H54 (cell line): Measurements from ENCODE around the gene EFNA5.

ENCODE experiments used
- DNase-seq: peaks from one replicate; pipeline ENCODE4 v3.0.0; 2011; ENCODE audit warnings: low spot score, mixed read lengths; ENCODE audit not compliant: insufficient read length
- FAIRE-seq: peaks from 3 replicates; lab custom pipeline; 2011; peaks lifted over from hg19 to GRCh38; lab: Jason Lieb, UNC
- POLR2A ChIP-seq: IDR thresholded peaks from 2 replicates; pipeline ENCODE4 v1.6.1; 2011; ENCODE audit warnings: low read depth, mild to moderate bottlenecking, low read length

EFNA5 gene

DNA sequence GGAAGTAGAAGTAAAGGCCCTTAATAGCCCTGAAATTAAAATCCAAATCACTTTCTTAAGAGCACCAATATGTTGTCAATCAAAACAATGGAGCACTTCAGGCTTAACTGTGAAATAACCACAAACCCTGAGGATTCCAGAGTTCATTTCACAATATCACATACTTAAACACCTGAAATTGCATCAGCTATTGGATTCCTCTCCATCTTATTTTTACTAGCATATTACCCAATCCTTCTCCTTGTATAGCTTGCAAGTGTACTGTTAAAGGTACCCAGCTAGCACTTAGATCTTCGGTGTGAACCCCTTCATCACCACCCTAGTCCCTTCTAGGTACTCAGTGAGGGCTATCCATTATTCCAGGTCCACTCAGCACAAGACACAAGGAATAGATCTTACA, 287.3 kb downstream of the EFNA5 start:
- FAIRE-seq: no peak
- DNase-seq: no peak
- no peak for TF ChIP-seq POLR2A

DNA sequence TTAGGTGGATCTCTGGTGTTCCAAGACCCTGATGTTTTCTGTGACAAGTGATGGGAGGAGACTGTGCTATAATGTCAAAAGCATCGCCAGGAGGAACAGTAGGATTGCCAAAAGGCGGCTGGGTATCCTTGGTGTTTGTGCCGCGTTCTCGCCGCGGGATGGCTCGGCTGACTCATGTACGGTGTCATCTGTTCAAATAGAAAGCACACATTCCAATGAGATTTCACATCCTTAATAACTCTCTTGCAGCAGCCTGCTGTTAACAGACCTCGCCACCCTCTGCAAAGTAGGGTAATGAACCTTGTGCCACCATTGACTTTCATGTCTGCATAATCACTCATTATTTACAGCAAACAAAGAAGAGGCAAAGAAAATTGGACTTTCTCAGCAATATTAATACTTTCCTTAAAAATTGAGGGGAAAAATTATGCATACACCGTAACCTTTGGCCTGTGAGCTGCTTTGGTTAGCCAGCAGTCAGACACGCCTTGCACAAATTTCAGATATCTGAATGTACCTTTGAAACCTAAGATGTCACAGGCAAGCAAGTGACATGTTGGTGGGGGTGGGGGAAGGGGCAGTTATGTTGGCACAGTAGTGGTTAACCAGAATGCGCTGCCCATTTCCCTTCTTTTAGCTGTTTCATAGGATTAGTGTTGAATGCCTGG, 289.4 kb downstream of the EFNA5 start:
- DNase-seq: peak; percentile 57
- FAIRE-seq: peak; percentile 96
- TF ChIP-seq POLR2A: no peak

DNA sequence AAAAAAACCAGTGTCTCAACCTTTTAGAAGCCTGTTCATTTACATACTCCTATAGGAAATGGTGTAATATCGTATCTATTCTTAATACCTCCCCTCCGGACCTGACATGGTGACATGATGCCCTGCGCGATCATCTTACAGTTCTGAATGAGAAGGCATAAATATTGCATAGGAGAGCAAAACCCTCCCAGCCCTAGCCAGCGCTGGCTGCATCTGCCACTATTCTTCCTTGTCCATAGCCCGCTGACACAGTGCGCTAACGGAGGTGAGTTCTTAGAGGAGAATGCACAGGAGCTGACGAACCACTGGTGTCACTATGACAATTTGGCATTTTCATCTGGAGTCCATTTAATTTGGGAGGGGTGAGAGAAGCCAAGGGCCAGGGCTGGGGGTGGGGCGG, 290.1 kb downstream of the EFNA5 start:
- FAIRE-seq: no peak
- TF ChIP-seq POLR2A: no peak
- DNase-seq: no peak

DNA sequence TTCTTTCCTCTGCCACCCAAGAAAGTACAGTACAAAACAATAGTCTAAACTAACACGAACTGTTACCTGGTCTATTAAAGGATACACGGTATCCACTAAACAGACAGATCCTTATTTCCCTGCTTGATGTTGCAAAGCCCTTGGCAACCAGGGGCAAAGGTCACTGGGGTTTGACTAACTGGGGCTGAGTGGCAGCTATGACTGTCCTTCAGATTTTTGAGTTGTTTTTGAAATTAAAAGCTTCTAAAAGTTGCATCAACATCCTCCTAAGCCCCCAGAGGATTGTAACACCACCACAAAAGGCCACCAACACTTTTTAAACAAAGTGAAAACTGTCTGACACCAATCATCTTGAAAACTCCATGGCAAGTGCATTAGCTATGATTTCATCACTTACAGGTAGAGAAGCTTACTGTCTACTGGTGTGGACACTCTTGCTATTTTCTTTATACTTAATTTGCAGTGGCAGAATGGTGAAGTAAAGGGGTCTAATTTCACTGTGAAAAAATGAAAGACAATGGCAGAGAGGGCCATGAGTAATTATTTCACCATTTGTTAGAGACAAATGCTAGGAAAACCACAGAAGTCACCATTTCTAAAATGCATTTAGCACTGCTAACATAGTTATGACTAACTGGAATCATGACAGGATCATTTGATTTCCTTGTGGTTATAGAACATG, 292.4 kb downstream of the EFNA5 start:
- DNase-seq (no peak), FAIRE-seq (no peak)
- no peak for TF ChIP-seq POLR2A

DNA sequence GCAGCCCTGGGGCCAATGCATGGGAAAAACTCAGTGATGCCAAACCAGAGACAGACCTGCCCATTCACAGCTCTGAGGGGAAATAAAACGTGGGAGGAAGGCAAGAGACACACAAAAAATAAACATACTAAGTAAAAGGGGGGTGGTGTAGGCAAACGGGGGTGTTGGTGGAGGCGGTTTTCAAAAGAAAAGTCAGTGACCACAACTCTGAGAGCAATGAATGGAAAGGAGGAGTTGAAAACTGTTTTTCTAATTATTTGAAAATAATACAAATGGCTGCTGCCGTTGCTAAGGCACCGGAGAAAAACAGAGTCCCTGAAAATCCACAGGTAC, 293.5 kb downstream of the EFNA5 start:
- no peak for TF ChIP-seq POLR2A
- FAIRE-seq (no peak), DNase-seq (no peak)

DNA sequence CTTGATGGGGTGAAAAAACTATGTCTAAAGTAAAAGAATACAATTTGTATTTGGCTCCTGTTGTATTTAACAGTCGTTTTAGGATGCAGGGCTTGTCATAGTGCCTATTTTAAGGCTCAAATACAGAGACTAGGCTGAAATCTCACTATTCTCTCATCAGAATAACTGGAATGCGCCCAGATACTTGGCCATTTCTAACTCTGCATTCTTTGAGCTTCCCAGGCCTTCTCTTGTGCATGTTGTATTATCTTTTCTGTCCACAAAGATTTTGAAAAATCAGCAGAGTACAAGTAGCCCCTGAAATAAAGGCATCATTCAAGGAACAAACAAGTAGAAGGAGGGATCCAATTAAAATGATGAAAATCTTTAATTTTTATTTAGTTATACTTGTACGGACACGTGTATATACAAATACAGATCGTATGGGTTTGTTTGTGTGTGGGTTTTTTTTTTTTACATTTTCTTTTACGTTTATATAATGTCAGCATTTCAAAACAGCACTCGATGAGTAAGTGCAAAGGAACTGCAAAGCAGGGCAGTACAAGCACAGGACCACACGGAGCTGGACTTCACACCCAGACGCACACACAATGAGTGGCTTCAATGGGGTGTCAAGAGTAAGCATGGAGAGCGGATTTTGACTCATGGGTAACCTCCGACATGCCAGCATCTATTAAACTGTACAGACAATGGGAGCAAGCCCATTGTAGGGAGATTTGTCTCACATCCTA, 294.0 kb downstream of the EFNA5 start:
- no peak for FAIRE-seq

DNA sequence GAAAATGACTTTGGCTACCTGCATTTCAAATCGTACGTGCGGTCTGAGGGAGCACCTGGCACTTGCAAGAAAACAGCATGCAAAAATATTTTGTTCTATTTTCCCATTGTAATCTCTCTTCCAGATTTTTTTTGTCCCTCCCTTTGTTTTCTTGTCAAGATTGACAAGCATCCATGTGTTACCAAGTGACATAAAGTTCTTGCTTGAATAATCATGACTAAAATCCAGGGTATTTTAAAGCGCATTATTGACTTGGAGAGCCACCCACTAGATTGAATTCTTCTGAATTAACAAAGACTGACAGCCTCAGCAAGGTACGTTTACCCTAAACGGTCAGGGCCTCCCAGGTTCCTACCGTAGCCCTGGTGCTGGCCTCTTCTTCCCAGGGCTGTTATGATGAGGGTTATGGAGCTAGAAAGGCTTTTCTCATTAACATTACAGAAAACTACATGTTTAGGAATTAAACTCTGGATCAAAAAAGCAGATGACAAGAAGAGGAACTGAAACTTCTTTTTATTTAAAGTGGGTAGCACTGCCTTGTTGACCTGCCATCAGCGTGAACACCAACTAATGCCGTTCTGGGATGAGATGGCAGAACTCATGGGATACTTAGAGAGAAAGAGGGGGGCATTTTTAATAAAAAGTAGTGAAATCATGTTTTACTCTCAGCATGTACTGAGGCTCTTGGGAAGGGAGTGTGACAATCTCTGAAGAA, 297.0 kb downstream of the EFNA5 start:
- no peak for FAIRE-seq

More for the DNA sequence above, 294.0 kb downstream of the EFNA5 start:
- DNase-seq: no peak
- no peak for TF ChIP-seq POLR2A

DNA sequence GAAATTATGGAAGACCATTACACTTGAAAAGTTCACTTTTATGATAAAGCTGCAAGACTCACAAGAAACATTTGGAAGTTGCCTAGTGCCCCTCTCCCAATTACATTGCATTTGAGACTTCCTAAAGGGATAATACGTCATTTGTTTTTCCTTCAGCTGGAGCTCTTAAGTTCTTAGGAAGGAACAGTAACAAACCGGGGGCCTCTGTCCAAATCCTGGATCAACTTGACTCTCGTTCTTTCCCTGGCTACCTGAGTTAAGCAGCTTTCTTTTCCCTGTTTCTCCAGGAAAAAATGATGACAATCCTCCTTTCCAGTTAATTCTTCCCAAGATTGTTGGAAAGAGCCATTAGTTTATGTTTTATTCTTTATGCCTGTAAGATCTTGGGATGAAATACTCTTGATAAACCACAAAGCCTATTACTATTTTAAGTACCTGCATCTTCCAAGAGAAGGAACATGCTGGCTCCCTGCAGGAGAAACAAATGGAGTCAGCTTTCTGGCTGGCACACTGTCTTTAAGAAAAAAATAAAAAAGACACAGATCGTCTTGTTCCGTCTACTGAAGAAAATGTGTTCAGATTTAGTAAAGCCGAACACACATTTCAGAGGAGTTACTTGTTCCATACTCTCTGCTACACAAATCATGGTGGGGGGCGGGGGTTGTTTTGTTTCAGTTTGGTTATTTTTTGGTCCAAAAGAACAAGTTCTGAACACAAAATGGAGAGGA, 297.9 kb downstream of the EFNA5 start:
- TF ChIP-seq POLR2A: no peak
- no peak for DNase-seq
- FAIRE-seq: no peak

More for the DNA sequence above, 297.0 kb downstream of the EFNA5 start:
- no peak for TF ChIP-seq POLR2A
- no peak for DNase-seq

DNA sequence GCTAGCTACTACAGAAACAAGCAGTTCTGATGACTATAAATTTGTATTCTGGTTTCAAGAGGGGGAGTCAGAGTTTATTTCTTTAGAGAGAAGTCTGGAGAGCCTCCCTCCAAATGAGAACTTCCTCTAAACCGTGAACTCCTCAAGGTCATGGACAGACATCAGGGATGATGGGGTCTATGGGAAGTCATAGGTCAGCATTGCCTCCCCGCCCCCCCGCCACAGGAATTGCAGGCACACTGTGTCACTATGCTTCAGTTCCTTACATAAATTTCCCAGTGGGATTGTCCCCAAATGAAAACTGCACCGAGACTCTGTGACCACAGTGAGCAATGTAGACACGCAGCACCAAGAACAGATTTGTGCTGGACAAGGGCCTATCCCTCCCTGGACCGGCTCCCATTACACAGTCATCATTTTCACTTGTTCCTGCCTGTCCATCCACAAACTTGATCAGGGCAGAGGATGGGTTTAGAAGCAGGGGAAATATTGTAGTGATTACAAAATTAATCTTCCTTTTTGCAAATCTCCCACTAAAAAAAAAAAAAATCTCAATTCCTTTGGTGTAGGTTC, 300.3 kb downstream of the EFNA5 start:
- FAIRE-seq (no peak), DNase-seq (no peak)
- TF ChIP-seq POLR2A: no peak

DNA sequence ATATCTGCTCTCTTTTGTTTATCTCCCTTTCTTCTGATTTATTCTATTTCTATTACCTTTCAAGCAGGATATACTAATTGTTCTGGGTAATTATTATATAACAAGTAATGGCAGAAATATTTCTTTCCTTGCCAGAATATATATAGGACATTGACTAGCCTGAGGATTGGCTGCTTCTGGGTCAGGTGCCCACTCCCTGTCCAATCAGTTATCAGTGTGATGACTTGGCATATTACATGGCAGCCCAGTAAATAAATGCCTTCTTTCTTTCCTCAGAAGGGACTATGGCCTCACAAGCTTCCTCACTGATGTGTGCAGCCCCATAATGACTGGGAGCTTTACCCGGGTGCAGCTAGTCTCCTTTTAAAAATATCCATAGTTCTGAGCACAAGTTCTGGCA, 301.1 kb downstream of the EFNA5 start:
- DNase-seq: no peak
- TF ChIP-seq POLR2A: no peak
- FAIRE-seq: no peak

DNA sequence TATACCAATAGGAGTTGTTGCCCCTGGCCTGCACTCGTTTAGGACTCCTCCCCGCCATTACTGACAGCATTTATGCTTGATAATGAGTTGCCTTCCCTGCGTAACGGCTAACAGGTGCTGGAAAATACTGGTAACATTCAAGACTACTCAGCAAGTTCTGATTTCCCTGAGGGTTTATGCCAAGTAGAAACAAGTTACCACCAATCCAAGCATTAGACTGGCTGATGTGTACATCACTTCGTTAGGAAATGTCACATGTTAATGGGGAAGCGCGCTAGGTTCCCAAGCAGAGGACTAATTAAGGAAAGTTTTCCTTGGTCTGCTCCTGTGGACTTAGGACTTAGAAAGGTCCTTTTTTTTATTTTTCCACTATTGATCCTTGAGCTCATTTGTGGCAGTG, 302.1 kb downstream of the EFNA5 start:
- DNase-seq: no peak
- no peak for TF ChIP-seq POLR2A
- FAIRE-seq: no peak

DNA sequence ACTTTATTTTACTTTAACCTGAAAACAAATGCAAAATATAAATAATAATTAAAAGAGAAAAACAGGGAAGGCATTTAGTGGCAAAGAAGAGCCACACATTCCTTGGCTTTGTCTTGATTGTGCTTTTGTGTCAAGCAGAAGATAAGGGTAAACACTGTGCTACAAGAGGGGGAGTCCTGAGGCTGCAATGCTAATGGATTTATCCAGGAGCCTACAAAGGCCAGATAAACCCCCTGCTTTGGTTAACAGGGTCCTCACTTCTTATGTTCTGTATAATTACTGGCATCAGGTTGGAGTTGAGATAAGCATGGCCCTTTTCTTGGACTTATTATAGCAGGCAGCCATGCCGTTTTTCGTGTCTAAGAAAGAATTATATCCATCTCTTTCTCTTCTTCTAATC, 302.8 kb downstream of the EFNA5 start:
- FAIRE-seq: no peak

DNA sequence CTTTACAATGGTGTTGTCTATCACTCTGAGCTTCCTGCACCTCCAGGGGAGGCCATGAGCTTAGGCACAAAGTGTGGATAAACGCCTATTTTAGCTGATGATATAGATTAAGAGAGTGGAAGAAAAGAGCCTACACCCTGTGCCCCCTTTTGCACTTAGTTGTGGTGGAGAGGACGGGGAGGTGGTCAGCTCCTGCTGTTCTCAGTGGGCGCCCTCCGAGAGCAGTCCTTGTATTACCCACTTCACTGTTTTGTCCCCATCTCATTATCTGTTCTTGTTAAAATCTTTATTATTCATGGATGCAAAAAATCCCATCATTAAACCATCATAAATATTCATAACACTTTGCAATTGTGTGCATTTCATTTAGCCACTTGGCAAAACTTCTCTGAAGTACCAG, 303.3 kb downstream of the EFNA5 start:
- no peak for DNase-seq
- no peak for FAIRE-seq
- TF ChIP-seq POLR2A: no peak

More for the DNA sequence above, 302.8 kb downstream of the EFNA5 start:
- TF ChIP-seq POLR2A: no peak
- DNase-seq: no peak
